Caco-2 (cell line): ENCODE results near the gene RGS16. TPM values are rescaled to one million over a fixed set of nuclear protein-coding genes. Genes with fewer than 3 reads are reported as not detected.

Source experiments
- BruUV-seq: library from RNA; stranded (reverse); fragments of 400-500 nt; replicated peaks from 2 replicates; lab custom pipeline; 2021; lab: Mats Ljungman, UMichigan
- CTCF ChIA-PET: fragments of 300-600 bp; sonication (Branson Sonifier 250); formaldehyde crosslinking; loops from one replicate; lab custom pipeline; 2022; ENCODE audit warnings: antibody characterized with exemption; lab: Charles Lee
- POLR2A ChIA-PET: fragments of 300-600 bp; sonication (Branson Sonifier 250); formaldehyde crosslinking; loops from one replicate; lab custom pipeline; 2022; ENCODE audit warnings: antibody characterized with exemption; lab: Charles Lee
- DNase-seq, 2 experiments: peaks; one replicate each; pipeline versions ENCODE4 v3.0.0 to v3.0.0-alpha.2; 2020 to 2022
- H3K27me3 ChIP-seq: replicated peaks from 2 replicates; pipeline ENCODE4 v1.6.0; 2011; ENCODE audit warnings: low read length; ENCODE audit not compliant: control insufficient read depth, insufficient read depth
- H3K36me3 ChIP-seq: 2 replicates; pipeline ENCODE4 v1.5.1; 2011; ENCODE audit warnings: low read length; ENCODE audit not compliant: control insufficient read depth, insufficient read depth
- H3K4me1 ChIP-seq: fragments of 250-450 bp; sonication (Bioruptor Pico); 2 replicates; pipeline ENCODE4 v1.5.1; 2020; ENCODE audit warnings: mild to moderate bottlenecking
- H3K4me3 ChIP-seq: 2 replicates; pipeline ENCODE4 v1.5.1; 2011; ENCODE audit warnings: low read depth, mild to moderate bottlenecking, control low read depth, low read length
- H3K9me3 ChIP-seq: fragments of 250-450 bp; sonication (Bioruptor Pico); 2 replicates; pipeline ENCODE4 v1.5.1; 2020; ENCODE audit warnings: mild to moderate bottlenecking, moderate library complexity
- H3K27ac Mint-ChIP-seq: one replicate; pipeline ENCODE4 v1.8.0; 2022; ENCODE audit warnings: mixed read lengths; ENCODE audit not compliant: unreplicated experiment
- H3K27me3 Mint-ChIP-seq: one replicate; pipeline ENCODE4 v1.8.0; 2022; ENCODE audit warnings: mixed read lengths; ENCODE audit not compliant: insufficient read depth, unreplicated experiment
- H3K36me3 Mint-ChIP-seq: one replicate; pipeline ENCODE4 v1.8.0; 2022; ENCODE audit warnings: mild to moderate bottlenecking, mixed read lengths; ENCODE audit not compliant: insufficient read depth, unreplicated experiment
- H3K4me1 Mint-ChIP-seq: one replicate; pipeline ENCODE4 v1.8.0; 2022; ENCODE audit warnings: low read depth, mixed read lengths; ENCODE audit not compliant: unreplicated experiment
- H3K4me3 Mint-ChIP-seq: one replicate; pipeline ENCODE4 v1.8.0; 2022; ENCODE audit warnings: mild to moderate bottlenecking, moderate library complexity, mixed read lengths; ENCODE audit not compliant: unreplicated experiment
- H3K9me3 Mint-ChIP-seq: one replicate; pipeline ENCODE4 v1.8.0; 2022; ENCODE audit warnings: mixed read lengths; ENCODE audit not compliant: unreplicated experiment
- CTCF ChIP-seq, 2 experiments: fragments of 200-600 bp in 1 of 2; IDR thresholded peaks; 1 replicate in 1 of 2; 2 replicates in 1 of 2; pipeline versions ENCODE4 v1.5.1 to v1.8.0; 2011 to 2022; ENCODE audit warnings: antibody characterized with exemption in 1 of 2, control low read depth in 1 of 2, inconsistent platforms in 1 of 2, low read depth in 1 of 2, low read length in 1 of 2, mild to moderate bottlenecking in 1 of 2, moderate library complexity in 1 of 2; ENCODE audit not compliant: insufficient read depth in 1 of 2, severe bottlenecking in 1 of 2, unreplicated experiment in 1 of 2
- intact Hi-C: fragments of 100-400 bp; cut with micrococcal nuclease; formaldehyde crosslinking; loops from one replicate; pipeline ENCODE4 v1.10.0; 2022; ENCODE audit not compliant: unreplicated experiment
- total RNA-seq: library from RNA; stranded (reverse); gene quantifications from 2 replicates; pipeline ENCODE4 v1.2.3, GENCODE V29; 2022

RGS16 gene
- total RNA-seq, 1 experiment from 2014 or later, result 1.2 TPM

- Mint-ChIP-seq H3K9me3 (no peaks in the 10 kb centered on the region), H3K4me1 (no peaks in the 10 kb centered on the region), H3K36me3 (no peaks in the 10 kb centered on the region), H3K27ac (no peak overlapping the region), H3K27me3 (no peaks in the 10 kb centered on the region), H3K4me3 (no peak overlapping the region)
- TF ChIP-seq CTCF (IDR thresholded peaks at IDR 0.05; ENCODE audit: insufficient read depth in 1 of 2, low read depth in 1 of 2, low read length in 1 of 2, severe bottlenecking in 1 of 2, unreplicated experiment in 1 of 2), result no peak
- Histone ChIP-seq H3K4me3 (no peak overlapping the region), H3K9me3 (no peaks in the 10 kb centered on the region), H3K27me3 (no peaks in the 10 kb centered on the region), H3K4me1 (no peaks in the 10 kb centered on the region), H3K36me3 (no peaks in the 10 kb centered on the region)
- POLR2A ChIA-PET, result no interaction called here
- CTCF ChIA-PET, result interaction anchor here (0.8 kb wide), 1 partner anchor 174 kb away, joined by 3 read pairs; no protein-coding TSS in a partner anchor
- DNase-seq, result no peak
- no TSS peak for BruUV-seq
- intact Hi-C loops, result no loop called here
Observed at GRCh38 chr1:182610606-182611194, 6.5 kb upstream of the RGS16 start.

DNA sequence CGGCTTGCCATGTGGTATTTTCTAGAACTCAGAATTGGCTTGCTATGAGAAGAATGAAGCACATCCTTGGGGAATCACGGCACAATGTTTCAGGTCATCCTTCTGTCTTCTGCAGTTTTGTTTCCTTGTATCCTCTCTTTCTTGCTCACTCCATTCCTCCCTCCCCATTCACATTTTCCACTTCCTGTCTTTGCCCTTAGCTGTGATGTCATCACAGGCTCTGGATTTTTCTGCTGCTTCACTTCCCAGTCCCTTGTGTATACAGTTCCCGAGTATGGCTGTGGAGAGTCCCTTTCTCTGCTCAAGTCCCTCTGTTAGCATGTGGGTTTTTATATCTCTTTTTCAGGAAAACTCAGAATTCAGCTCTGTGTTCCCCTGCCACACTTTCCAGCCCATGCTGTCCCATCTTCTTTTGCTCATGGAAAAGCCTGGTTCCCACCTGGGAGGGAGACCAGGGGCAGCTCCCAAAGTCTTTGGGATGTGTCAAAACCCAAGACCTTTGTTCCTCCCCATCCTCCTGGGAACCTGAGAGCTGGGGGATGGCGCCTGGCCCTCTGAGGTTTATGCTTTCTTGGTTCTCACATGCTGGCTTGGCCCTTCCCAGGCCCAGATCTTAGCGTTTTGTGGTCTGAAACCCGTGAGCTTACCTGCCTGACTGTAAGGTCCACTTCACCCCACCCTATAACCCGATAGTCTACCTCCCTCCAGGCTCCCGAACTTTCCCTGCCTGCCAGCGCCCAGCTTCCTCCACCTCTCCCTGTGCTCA is 4.8 kb upstream of the RGS16 start:
- H3K27ac Mint-ChIP-seq, result no peak overlapping the region
- TF ChIP-seq CTCF (IDR thresholded peaks at IDR 0.05; ENCODE audit: insufficient read depth in 1 of 2, low read depth in 1 of 2, low read length in 1 of 2, severe bottlenecking in 1 of 2, unreplicated experiment in 1 of 2), result no peak
- no peaks in the 10 kb centered on the region for H3K4me1 Mint-ChIP-seq

GRCh38 chr1:182608236-182608635 is 4.0 kb upstream of the RGS16 start:
- Histone ChIP-seq H3K4me1 (peaks cover 5% of the 10 kb centered on the region; the same call in 1 of the 2 replicates), H3K27me3 (no peaks in the 10 kb centered on the region), H3K4me3 (no peak overlapping the region), H3K36me3 (no peaks in the 10 kb centered on the region), H3K9me3 (no peaks in the 10 kb centered on the region)
- BruUV-seq, result no TSS peak
- Mint-ChIP-seq H3K9me3 (no peaks in the 10 kb centered on the region), H3K4me1 (no peaks in the 10 kb centered on the region), H3K27ac (no peak overlapping the region), H3K27me3 (no peaks in the 10 kb centered on the region), H3K36me3 (peaks cover 6% of the 10 kb centered on the region), H3K4me3 (no peak overlapping the region)
- DNase-seq, result no peak
- TF ChIP-seq CTCF (IDR thresholded peaks at IDR 0.05; ENCODE audit: insufficient read depth in 1 of 2, low read depth in 1 of 2, low read length in 1 of 2, severe bottlenecking in 1 of 2, unreplicated experiment in 1 of 2), result no peak
- ChIA-PET CTCF (interaction anchor here (1.2 kb wide), 1 partner anchor 174 kb away, joined by 4 read pairs; no protein-coding TSS in a partner anchor), POLR2A (no interaction called here)
- intact Hi-C loops, result no loop called here

More for the DNA sequence above, 4.8 kb upstream of the RGS16 start:
- no peak for DNase-seq
- Histone ChIP-seq H3K4me3 (no peak overlapping the region), H3K36me3 (no peaks in the 10 kb centered on the region), H3K27me3 (no peaks in the 10 kb centered on the region), H3K9me3 (no peaks in the 10 kb centered on the region), H3K4me1 (no peaks in the 10 kb centered on the region)
- H3K36me3 Mint-ChIP-seq, result peaks cover 5% of the 10 kb centered on the region
- CTCF ChIA-PET, result interaction anchor here (1.2 kb wide), 1 partner anchor 173 kb away, joined by 4 read pairs; no protein-coding TSS in a partner anchor
- no TSS peak for BruUV-seq
- H3K4me3 Mint-ChIP-seq, result no peak overlapping the region
- POLR2A ChIA-PET, result no interaction called here
- no peaks in the 10 kb centered on the region for H3K27me3 Mint-ChIP-seq
- intact Hi-C loops, result no loop called here
- H3K9me3 Mint-ChIP-seq, result no peaks in the 10 kb centered on the region
